Measurements from ENCODE around the gene EIF4G2.

The EIF4G2 gene

GRCh38 chr11:10809373-10810160, 841 bp upstream of the EIF4G2 start:
- CTCF ChIA-PET = interaction anchor here (0.6 to 1.2 kb wide), 10 partner anchors 14 to 227 kb away, joined by 3 to 5 read pairs (median 4); partner anchors contain the start of gene CTR9
- H3K36me3 ChIP-seq (ENCODE audit: control insufficient read depth in 2 of 2, insufficient read depth in 1 of 2, low read length in 2 of 2) = peaks cover 0 to 32% of the 10 kb centered on the region in 2 experiments
- TF ChIP-seq MZF1 (tag by site-specific recombination; IDR thresholded peaks at IDR 0.05; ENCODE audit: borderline replicate concordance) (0 out of 2 replicates have a peak, but pooled peaks have one; percentile 17), ZBTB20 (tag by site-specific recombination; IDR thresholded peaks at IDR 0.05) (peak; percentile 47), ZNF274 (IDR thresholded peaks at IDR 0.05; ENCODE audit: low read length) (no peak), ZNF274 (tag by site-specific recombination; IDR thresholded peaks at IDR 0.05; ENCODE audit: borderline replicate concordance) (no peak), ZNF335 (tag by site-specific recombination; conservative IDR thresholded peaks at IDR 0.05) (peak; percentile 65), SP2 (tag by site-specific recombination; IDR thresholded peaks at IDR 0.05) (no peak), INSM2 (tag by site-specific recombination; IDR thresholded peaks at IDR 0.05) (0 out of 2 replicates have a peak, but pooled peaks have one; percentile 34), KLF8 (tag by site-specific recombination; IDR thresholded peaks at IDR 0.05) (0 out of 2 replicates have a peak, but pooled peaks have one; percentile 13), ZNF239 (tag by site-specific recombination; IDR thresholded peaks at IDR 0.05) (no peak), ZNF561 (tag by site-specific recombination; IDR thresholded peaks at IDR 0.05; ENCODE audit: borderline replicate concordance) (peak; percentile 61; the same call in 1 of the 2 replicates), PRDM1 (tag by site-specific recombination; IDR thresholded peaks at IDR 0.05) (peak; percentile 82; the same call in 1 of the 2 replicates), ZNF280C (tag by site-specific recombination; IDR thresholded peaks at IDR 0.05) (no peak), ZNF366 (tag by site-specific recombination; conservative IDR thresholded peaks at IDR 0.05) (peak; percentile 63), ZFP37 (tag by site-specific recombination; IDR thresholded peaks at IDR 0.05) (peak; percentile 59; the same call in 1 of the 2 replicates), KLF1 (tag by site-specific recombination; IDR thresholded peaks at IDR 0.05) (no peak), ZSCAN30 (tag by site-specific recombination; IDR thresholded peaks at IDR 0.05) (peak; percentile 69; the same call in 1 of the 2 replicates), ZNF660 (tag by site-specific recombination; IDR thresholded peaks at IDR 0.05) (peak; percentile 58; the same call in 1 of the 2 replicates), OSR2 (tag by site-specific recombination; IDR thresholded peaks at IDR 0.05) (0 out of 2 replicates have a peak, but pooled peaks have one; percentile 38), REPIN1 (tag by site-specific recombination; IDR thresholded peaks at IDR 0.05; ENCODE audit: low read depth) (no peak), TRIM28 (IDR thresholded peaks at IDR 0.05; ENCODE audit: borderline replicate concordance, low read length) (no peak), ZIC2 (tag by site-specific recombination; IDR thresholded peaks at IDR 0.05) (peak; percentile 40; the same call in 1 of the 2 replicates), REST (tag by site-specific recombination; IDR thresholded peaks at IDR 0.05) (peak; percentile 43; the same call in 1 of the 2 replicates), ZNF2 (tag by site-specific recombination; IDR thresholded peaks at IDR 0.05) (0 out of 2 replicates have a peak, but pooled peaks have one; percentile 14), ZXDB (tag by site-specific recombination; IDR thresholded peaks at IDR 0.05) (peak; percentile 98), ZNF324 (tag by site-specific recombination; IDR thresholded peaks at IDR 0.05) (0 out of 2 replicates have a peak, but pooled peaks have one; percentile 19), ZFP69B (tag by site-specific recombination; IDR thresholded peaks at IDR 0.05) (peak; percentile 49; the same call in 1 of the 2 replicates), ZNF121 (tag by site-specific recombination; IDR thresholded peaks at IDR 0.05) (0 out of 2 replicates have a peak, but pooled peaks have one; percentile 20), ZNF600 (tag by site-specific recombination; IDR thresholded peaks at IDR 0.05) (peak; percentile 6; the same call in 1 of the 2 replicates), ZNF501 (tag by site-specific recombination; IDR thresholded peaks at IDR 0.05) (no peak; the same call in 1 of the 2 replicates), GLIS2 (tag by site-specific recombination; IDR thresholded peaks at IDR 0.05) (peak; percentile 60), IKZF3 (tag by site-specific recombination; IDR thresholded peaks at IDR 0.05) (peak; percentile 63; the same call in 1 of the 2 replicates), ZNF768 (tag by site-specific recombination; IDR thresholded peaks at IDR 0.05) (no peak)

More at GRCh38 chr11:10809373-10810160, 841 bp upstream of the EIF4G2 start:
- POLR2A ChIA-PET = interaction anchor here (0.7 to 3.6 kb wide), 65 partner anchors 9 to 1349 kb away, joined by 3 to 194 read pairs (median 7); partner anchors contain the start of genes ADM, CTR9, GALNT18 and RNF141
- Histone ChIP-seq H3K27ac (ENCODE audit: extremely low read depth, low read depth, low read length) (peak overlapping the region; percentile 71), H3K4me3 (ENCODE audit: low read depth, low read length) (peak overlapping the region; percentile 54), H3K4me1 (ENCODE audit: control insufficient read depth, insufficient read depth, low read length) (no peaks in the 10 kb centered on the region), H3K9me3 (ENCODE audit: control insufficient read depth, insufficient read depth, low read depth, low read length) (no peaks in the 10 kb centered on the region)

Data from HEK293 (cell line).